Mesendoderm (in vitro differentiated cells): Measurements from ENCODE around the gene FILIP1L.

Experiments used
- DNase-seq: peaks from one replicate; pipeline ENCODE4 v3.0.0; 2013
- H2AK5ac ChIP-seq: 2 replicates; pipeline ENCODE4 v1.6.1; 2013; ENCODE audit warnings: low read length, inconsistent platforms
- H2BK120ac ChIP-seq: 2 replicates; pipeline ENCODE4 v1.6.1; 2013; ENCODE audit warnings: low read depth, mild to moderate bottlenecking, low read length, moderate library complexity, mixed read lengths
- H2BK15ac ChIP-seq: replicated peaks from 2 replicates; pipeline ENCODE4 v1.6.1; 2013; ENCODE audit warnings: low read depth, mild to moderate bottlenecking, moderate library complexity
- H2BK5ac ChIP-seq: 2 replicates; pipeline ENCODE4 v1.6.1; 2013; ENCODE audit warnings: low read length, inconsistent platforms
- H3K18ac ChIP-seq: 2 replicates; pipeline ENCODE4 v1.6.1; 2013; ENCODE audit warnings: mild to moderate bottlenecking, low read length, mixed read lengths
- H3K23ac ChIP-seq: one replicate; pipeline ENCODE4 v1.6.1; 2013; ENCODE audit warnings: low read length
- H3K27ac ChIP-seq: 2 replicates; pipeline ENCODE4 v1.5.1; 2013; ENCODE audit warnings: low read depth, mild to moderate bottlenecking, inconsistent platforms, low read length, moderate library complexity
- H3K27me3 ChIP-seq: 2 replicates; pipeline ENCODE4 v1.6.1; 2013; ENCODE audit warnings: low read length, control low read depth, mild to moderate bottlenecking, inconsistent platforms; ENCODE audit not compliant: insufficient read depth, poor library complexity
- H3K36me3 ChIP-seq: 2 replicates; pipeline ENCODE4 v1.6.1; 2013; ENCODE audit warnings: low read length, inconsistent platforms; ENCODE audit not compliant: control insufficient read depth, insufficient read depth
- H3K4ac ChIP-seq: one replicate; pipeline ENCODE4 v1.6.1; 2013; ENCODE audit warnings: low read depth, mild to moderate bottlenecking, low read length, moderate library complexity
- H3K4me1 ChIP-seq: 2 replicates; pipeline ENCODE4 v1.6.1; 2013; ENCODE audit warnings: low read depth, low read length, inconsistent platforms; ENCODE audit not compliant: control insufficient read depth
- H3K4me2 ChIP-seq: 2 replicates; pipeline ENCODE4 v1.6.1; 2013; ENCODE audit warnings: low read length
- H3K4me3 ChIP-seq: 2 replicates; pipeline ENCODE4 v1.5.1; 2013; ENCODE audit warnings: mild to moderate bottlenecking, low read length
- H3K56ac ChIP-seq: one replicate; pipeline ENCODE4 v1.6.1; 2013; ENCODE audit warnings: low read length
- H3K79me1 ChIP-seq: 2 replicates; pipeline ENCODE4 v1.6.1; 2013; ENCODE audit warnings: low read length, inconsistent platforms
- H3K79me2 ChIP-seq: 2 replicates; pipeline ENCODE4 v1.6.1; 2013; ENCODE audit warnings: mild to moderate bottlenecking, low read length; ENCODE audit not compliant: control insufficient read depth, insufficient read depth
- H3K9ac ChIP-seq: 2 replicates; pipeline ENCODE4 v1.6.1; 2013; ENCODE audit warnings: low read length, inconsistent platforms
- H4K5ac ChIP-seq: one replicate; pipeline ENCODE4 v1.6.1; 2013; ENCODE audit warnings: low read length
- H4K8ac ChIP-seq: one replicate; pipeline ENCODE4 v1.6.1; 2013; ENCODE audit warnings: low read depth, mild to moderate bottlenecking, control low read depth, low read length, moderate library complexity
- WGBS: extraction: QIAGEN DNeasy Blood & Tissue Kit; methylation state at CpG from one replicate; pipeline ENCODE4 v1.1.7; 2013; ENCODE audit warnings: low lambda C conversion rate, missing lambda C conversion rate; ENCODE audit not compliant: insufficient coverage; ENCODE audit errors: extremely low coverage; 5-methylcytosine and 5-hydroxymethylcytosine counted together

FILIP1L gene

GRCh38 chr3:100076731-100077529, 37.4 kb downstream of the FILIP1L start:
- H4K8ac ChIP-seq, result no peak overlapping the region
- DNase-seq, result peak; percentile 54
- no peak overlapping the region for H3K4me3 ChIP-seq
- H2BK120ac ChIP-seq, result no peak overlapping the region
- no peak overlapping the region for H3K27ac ChIP-seq
- H2BK5ac ChIP-seq, result no peak overlapping the region
- H3K4me1 ChIP-seq, result peaks cover 5% of the 10 kb centered on the region
- H3K27me3 ChIP-seq, result no peaks in the 10 kb centered on the region
- WGBS, result no CpG with 5 or more reads among the region's 7 CpGs
- H3K9ac ChIP-seq, result no peak overlapping the region
- H4K5ac ChIP-seq, result no peak overlapping the region
- H2AK5ac ChIP-seq, result no peak overlapping the region
- H3K4me2 ChIP-seq, result no peak overlapping the region
- no peak overlapping the region for H2BK15ac ChIP-seq
- no peaks in the 10 kb centered on the region for H3K36me3 ChIP-seq
- H3K79me1 ChIP-seq, result no peaks in the 10 kb centered on the region
- H3K79me2 ChIP-seq, result no peaks in the 10 kb centered on the region
- no peak overlapping the region for H3K4ac ChIP-seq
- no peak overlapping the region for H3K23ac ChIP-seq
- H3K56ac ChIP-seq, result no peak overlapping the region
- no peak overlapping the region for H3K18ac ChIP-seq

GRCh38 chr3:100075851-100076730, 38.2 kb downstream of the FILIP1L start:
- H3K27ac ChIP-seq, result no peak overlapping the region

GRCh38 chr3:100075196-100075595, 39.1 kb downstream of the FILIP1L start:
- no peak overlapping the region for H3K27ac ChIP-seq

More at GRCh38 chr3:100075851-100076730, 38.2 kb downstream of the FILIP1L start:
- no peak overlapping the region for H2AK5ac ChIP-seq
- H4K5ac ChIP-seq, result no peak overlapping the region
- H3K4me1 ChIP-seq, result peaks cover 5% of the 10 kb centered on the region
- peak; percentile 83 for DNase-seq
- H3K56ac ChIP-seq, result peak overlapping the region; percentile 45
- no CpG with 5 or more reads among the region's 4 CpGs for WGBS
- no peak overlapping the region for H3K9ac ChIP-seq
- H3K27me3 ChIP-seq, result no peaks in the 10 kb centered on the region
- no peak overlapping the region for H2BK15ac ChIP-seq
- H2BK5ac ChIP-seq, result no peak overlapping the region
- no peaks in the 10 kb centered on the region for H3K79me1 ChIP-seq
- H3K4me2 ChIP-seq, result no peak overlapping the region
- no peak overlapping the region for H3K4ac ChIP-seq
- no peak overlapping the region for H3K18ac ChIP-seq
- H3K79me2 ChIP-seq, result no peaks in the 10 kb centered on the region
- no peaks in the 10 kb centered on the region for H3K36me3 ChIP-seq
- H3K23ac ChIP-seq, result no peak overlapping the region
- no peak overlapping the region for H3K4me3 ChIP-seq
- no peak overlapping the region for H4K8ac ChIP-seq
- no peak overlapping the region for H2BK120ac ChIP-seq

GRCh38 chr3:100073714-100074307, 40.5 kb downstream of the FILIP1L start:
- Histone ChIP-seq H3K18ac (peak overlapping the region; percentile 75), H3K4me2 (no peak overlapping the region), H2BK15ac (no peak overlapping the region), H3K4me3 (no peak overlapping the region), H4K5ac (no peak overlapping the region), H2AK5ac (no peak overlapping the region), H2BK120ac (peak overlapping the region; percentile 2), H3K56ac (no peak overlapping the region), H3K4ac (no peak overlapping the region), H3K27me3 (no peaks in the 10 kb centered on the region), H3K4me1 (peaks cover 5% of the 10 kb centered on the region), H3K9ac (no peak overlapping the region), H3K23ac (no peak overlapping the region), H3K79me1 (no peaks in the 10 kb centered on the region), H3K36me3 (no peaks in the 10 kb centered on the region), H2BK5ac (no peak overlapping the region), H3K27ac (peak overlapping the region; percentile 57), H4K8ac (no peak overlapping the region), H3K79me2 (no peaks in the 10 kb centered on the region)
- WGBS, result no CpG with 5 or more reads among the region's 10 CpGs
- peak; percentile 78 for DNase-seq

More at GRCh38 chr3:100075196-100075595, 39.1 kb downstream of the FILIP1L start:
- Histone ChIP-seq H3K4me3 (no peak overlapping the region), H3K27me3 (no peaks in the 10 kb centered on the region), H2BK120ac (no peak overlapping the region), H2AK5ac (no peak overlapping the region), H3K18ac (no peak overlapping the region), H3K9ac (no peak overlapping the region), H3K4me2 (no peak overlapping the region), H3K36me3 (no peaks in the 10 kb centered on the region), H4K5ac (no peak overlapping the region), H2BK15ac (no peak overlapping the region), H3K79me1 (no peaks in the 10 kb centered on the region), H3K79me2 (no peaks in the 10 kb centered on the region), H3K56ac (no peak overlapping the region), H2BK5ac (no peak overlapping the region), H3K23ac (no peak overlapping the region), H4K8ac (no peak overlapping the region), H3K4me1 (peaks cover 5% of the 10 kb centered on the region), H3K4ac (no peak overlapping the region)
- WGBS, result no CpG with 5 or more reads among the region's 4 CpGs
- DNase-seq, result no peak

- Histone ChIP-seq H3K27ac (no peak overlapping the region), H3K4me2 (no peak overlapping the region), H2BK15ac (peak overlapping the region; percentile 45), H4K8ac (peak overlapping the region; percentile 28), H3K27me3 (no peaks in the 10 kb centered on the region), H3K4me1 (peaks cover 5% of the 10 kb centered on the region), H3K23ac (no peak overlapping the region), H4K5ac (no peak overlapping the region), H3K9ac (no peak overlapping the region), H3K18ac (no peak overlapping the region), H2BK120ac (peak overlapping the region; percentile 2), H3K4ac (no peak overlapping the region), H3K79me1 (no peaks in the 10 kb centered on the region), H3K36me3 (no peaks in the 10 kb centered on the region), H2BK5ac (no peak overlapping the region), H3K56ac (no peak overlapping the region), H3K79me2 (no peaks in the 10 kb centered on the region), H3K4me3 (no peak overlapping the region), H2AK5ac (no peak overlapping the region)
- no peak for DNase-seq
- no CpG with 5 or more reads among the region's 1 CpG for WGBS
Observed at GRCh38 chr3:100073049-100073713, 41.1 kb downstream of the FILIP1L start.
